ENCODE results near the gene ADRA2B. TPM values are rescaled to one million over a fixed set of nuclear protein-coding genes. Genes with fewer than 3 reads are reported as not detected.

ADRA2B gene
- total RNA-seq, 3 donors from 2014 or later = 0.40 to 0.57 (median 0.40) TPM

GRCh38 chr2:96135621-96136020 is 19.2 kb upstream of the ADRA2B start:
- H3K36me3 Mint-ChIP-seq (ENCODE audit: insufficient read depth) = peaks cover 9% of the 10 kb centered on the region
- no peaks in the 10 kb centered on the region for H3K27me3 Mint-ChIP-seq (ENCODE audit: low read depth)
- peaks cover 22% of the 10 kb centered on the region for H3K4me1 Mint-ChIP-seq (ENCODE audit: low read depth)
- ATAC-seq (no peak), DNase-seq (no peak)
- H3K9me3 Mint-ChIP-seq = no peaks in the 10 kb centered on the region
- no peak overlapping the region for H3K4me3 Mint-ChIP-seq

- no peak for ATAC-seq
- Mint-ChIP-seq H3K4me1 (ENCODE audit: low read depth) (peaks cover 22% of the 10 kb centered on the region), H3K9me3 (no peaks in the 10 kb centered on the region), H3K4me3 (no peak overlapping the region), H3K36me3 (ENCODE audit: insufficient read depth) (peaks cover 9% of the 10 kb centered on the region), H3K27me3 (ENCODE audit: low read depth) (no peaks in the 10 kb centered on the region)
- DNase-seq = no peak
Observed at GRCh38 chr2:96135171-96135570, 18.8 kb upstream of the ADRA2B start.

GRCh38 chr2:96134421-96134820 is 18.1 kb upstream of the ADRA2B start:
- Mint-ChIP-seq H3K36me3 (ENCODE audit: insufficient read depth) (peaks cover 10% of the 10 kb centered on the region), H3K9me3 (no peaks in the 10 kb centered on the region), H3K27me3 (ENCODE audit: low read depth) (no peaks in the 10 kb centered on the region), H3K4me3 (no peak overlapping the region), H3K4me1 (ENCODE audit: low read depth) (peaks cover 22% of the 10 kb centered on the region)
- ATAC-seq (no peak), DNase-seq (no peak)

GRCh38 chr2:96131813-96132745 is 15.7 kb upstream of the ADRA2B start:
- Mint-ChIP-seq H3K4me3 (no peak overlapping the region), H3K9me3 (no peaks in the 10 kb centered on the region), H3K4me1 (ENCODE audit: low read depth) (peaks cover 15% of the 10 kb centered on the region), H3K36me3 (ENCODE audit: insufficient read depth) (peaks cover 24% of the 10 kb centered on the region), H3K27me3 (ENCODE audit: low read depth) (no peaks in the 10 kb centered on the region)
- no peak for DNase-seq
- ATAC-seq = peak in 1 of 2 donors; percentile 8

- Mint-ChIP-seq H3K9me3 (no peaks in the 10 kb centered on the region), H3K4me3 (no peak overlapping the region), H3K36me3 (ENCODE audit: insufficient read depth) (peaks cover 29% of the 10 kb centered on the region), H3K27me3 (ENCODE audit: low read depth) (no peaks in the 10 kb centered on the region), H3K4me1 (ENCODE audit: low read depth) (peaks cover 15% of the 10 kb centered on the region)
- peak; percentile 80 to 93 for ATAC-seq
- DNase-seq = no peak
Observed at GRCh38 chr2:96131152-96131812, 14.9 kb upstream of the ADRA2B start.

GRCh38 chr2:96130483-96130882 is 14.1 kb upstream of the ADRA2B start:
- Mint-ChIP-seq H3K4me3 (no peak overlapping the region), H3K9me3 (no peaks in the 10 kb centered on the region), H3K36me3 (ENCODE audit: insufficient read depth) (peaks cover 34% of the 10 kb centered on the region), H3K4me1 (ENCODE audit: low read depth) (peaks cover 15% of the 10 kb centered on the region), H3K27me3 (ENCODE audit: low read depth) (no peaks in the 10 kb centered on the region)
- DNase-seq (no peak), ATAC-seq (no peak)

- Mint-ChIP-seq H3K36me3 (ENCODE audit: insufficient read depth) (peaks cover 39% of the 10 kb centered on the region), H3K27me3 (ENCODE audit: low read depth) (no peaks in the 10 kb centered on the region), H3K4me1 (ENCODE audit: low read depth) (peaks cover 15% of the 10 kb centered on the region), H3K9me3 (no peaks in the 10 kb centered on the region), H3K4me3 (no peak overlapping the region)
- DNase-seq (no peak), ATAC-seq (peak in 1 of 2 donors; percentile 24)
Observed at GRCh38 chr2:96129528-96130120, 13.3 kb upstream of the ADRA2B start.

GRCh38 chr2:96128456-96128855 is 12.1 kb upstream of the ADRA2B start:
- no peak overlapping the region for H3K4me3 Mint-ChIP-seq
- peaks cover 42% of the 10 kb centered on the region for H3K36me3 Mint-ChIP-seq (ENCODE audit: insufficient read depth)
- H3K9me3 Mint-ChIP-seq = no peaks in the 10 kb centered on the region

GRCh38 chr2:96124406-96125265 is 8.3 kb upstream of the ADRA2B start:
- Mint-ChIP-seq H3K4me3 (no peak overlapping the region), H3K27me3 (ENCODE audit: low read depth) (peaks cover 17% of the 10 kb centered on the region), H3K9me3 (no peaks in the 10 kb centered on the region), H3K36me3 (ENCODE audit: insufficient read depth) (peaks cover 38% of the 10 kb centered on the region), H3K4me1 (ENCODE audit: low read depth) (peaks cover 2% of the 10 kb centered on the region)
- no peak for ATAC-seq
- no peak for DNase-seq

More at GRCh38 chr2:96128456-96128855, 12.1 kb upstream of the ADRA2B start:
- ATAC-seq (no peak), DNase-seq (no peak)
- H3K27me3 Mint-ChIP-seq (ENCODE audit: low read depth) = no peaks in the 10 kb centered on the region
- peaks cover 15% of the 10 kb centered on the region for H3K4me1 Mint-ChIP-seq (ENCODE audit: low read depth)

GRCh38 chr2:96123936-96124335 is 7.6 kb upstream of the ADRA2B start:
- DNase-seq (no peak), ATAC-seq (no peak)
- peaks cover 35% of the 10 kb centered on the region for H3K36me3 Mint-ChIP-seq (ENCODE audit: insufficient read depth)
- H3K4me3 Mint-ChIP-seq = no peak overlapping the region
- H3K27me3 Mint-ChIP-seq (ENCODE audit: low read depth) = peaks cover 22% of the 10 kb centered on the region
- H3K4me1 Mint-ChIP-seq (ENCODE audit: low read depth) = no peaks in the 10 kb centered on the region
- H3K9me3 Mint-ChIP-seq = no peaks in the 10 kb centered on the region

GRCh38 chr2:96123290-96123689 is 6.9 kb upstream of the ADRA2B start:
- ATAC-seq = no peak
- Mint-ChIP-seq H3K9me3 (no peaks in the 10 kb centered on the region), H3K36me3 (ENCODE audit: insufficient read depth) (peaks cover 30% of the 10 kb centered on the region), H3K4me3 (no peak overlapping the region), H3K4me1 (ENCODE audit: low read depth) (no peaks in the 10 kb centered on the region), H3K27me3 (ENCODE audit: low read depth) (peaks cover 23% of the 10 kb centered on the region)
- no peak for DNase-seq

- peaks cover 26% of the 10 kb centered on the region for H3K36me3 Mint-ChIP-seq (ENCODE audit: insufficient read depth)
- peaks cover 6% of the 10 kb centered on the region for H3K4me1 Mint-ChIP-seq (ENCODE audit: low read depth)
- H3K4me3 Mint-ChIP-seq = no peak overlapping the region
- ATAC-seq (no peak), DNase-seq (no peak)
- peaks cover 23% of the 10 kb centered on the region for H3K27me3 Mint-ChIP-seq (ENCODE audit: low read depth)
- no peaks in the 10 kb centered on the region for H3K9me3 Mint-ChIP-seq
Observed at GRCh38 chr2:96122391-96122790, 6.0 kb upstream of the ADRA2B start.

GRCh38 chr2:96121414-96121813 is 5.0 kb upstream of the ADRA2B start:
- no peaks in the 10 kb centered on the region for H3K9me3 Mint-ChIP-seq
- peaks cover 23% of the 10 kb centered on the region for H3K27me3 Mint-ChIP-seq (ENCODE audit: low read depth)
- no peak overlapping the region for H3K4me3 Mint-ChIP-seq
- DNase-seq (no peak), ATAC-seq (no peak)
- peaks cover 19% of the 10 kb centered on the region for H3K36me3 Mint-ChIP-seq (ENCODE audit: insufficient read depth)
- H3K4me1 Mint-ChIP-seq (ENCODE audit: low read depth) = peaks cover 6% of the 10 kb centered on the region

GRCh38 chr2:96120991-96121390 is 4.6 kb upstream of the ADRA2B start:
- peaks cover 23% of the 10 kb centered on the region for H3K27me3 Mint-ChIP-seq (ENCODE audit: low read depth)
- ATAC-seq (no peak), DNase-seq (no peak)
- peaks cover 15% of the 10 kb centered on the region for H3K36me3 Mint-ChIP-seq (ENCODE audit: insufficient read depth)
- H3K4me3 Mint-ChIP-seq = no peak overlapping the region
- no peaks in the 10 kb centered on the region for H3K9me3 Mint-ChIP-seq
- peaks cover 6% of the 10 kb centered on the region for H3K4me1 Mint-ChIP-seq (ENCODE audit: low read depth)

All from activated T-cell treated with anti-CD3 and anti-CD28 coated beads, Interleukin-2, amount 50 U/mL, for 4 hours (primary cell).